GM12891 (cell line): ENCODE results near the gene NDFIP2.

Experiments used
- PAX5 ChIP-seq: IDR thresholded peaks from 2 replicates; pipeline ENCODE4 v1.6.1; 2011; ENCODE audit warnings: low read length, moderate library complexity, mild to moderate bottlenecking; ENCODE audit not compliant: insufficient read depth, severe bottlenecking
- POLR2A ChIP-seq: IDR thresholded peaks from 2 replicates; pipeline ENCODE4 v1.6.1; 2011; ENCODE audit warnings: low read depth, low read length, control low read depth
- POLR2AphosphoS5 ChIP-seq: IDR thresholded peaks from 2 replicates; pipeline ENCODE4 v1.6.1; 2011; ENCODE audit warnings: low read depth, low read length, control low read depth
- POU2F2 ChIP-seq: IDR thresholded peaks from 2 replicates; pipeline ENCODE4 v1.6.1; 2011; ENCODE audit warnings: low read depth, mild to moderate bottlenecking, control low read depth, low read length, moderate library complexity
- SPI1 ChIP-seq: IDR thresholded peaks from 2 replicates; pipeline ENCODE4 v1.6.1; 2011; ENCODE audit warnings: low read depth, low read length, control low read depth
- TAF1 ChIP-seq: IDR thresholded peaks from 2 replicates; pipeline ENCODE4 v1.6.1; 2011; ENCODE audit warnings: low read depth, low read length, control low read depth

- TF ChIP-seq POLR2AphosphoS5 (no peak), TAF1 (no peak), POLR2A (no peak), SPI1 (no peak), POU2F2 (no peak), PAX5 (no peak)
Observed at GRCh38 chr13:79516595-79516994, 35.6 kb downstream of the NDFIP2 start.
